Transverse colon (tissue), 4 donors: ENCODE data around the gene CREBBP. TPM values are rescaled to one million over a fixed set of nuclear protein-coding genes. Genes with fewer than 3 reads are reported as not detected.

ENCODE experiments used
- DNase-seq: peaks from one replicate; pipeline ENCODE4 v3.0.0-alpha.2; 2019
- H3K27ac ChIP-seq, 4 donors: fragments of 200-600 bp; sonication (generic); 2 replicates each; pipeline ENCODE4 v1.5.1; 2016 to 2018; ENCODE audit warnings: inconsistent platforms in 4 of 4
- H3K27me3 ChIP-seq: fragments of 200-600 bp; sonication (generic); 2 replicates; pipeline ENCODE4 v1.5.1; 2017; ENCODE audit warnings: inconsistent platforms
- H3K36me3 ChIP-seq, 4 donors: fragments of 200-600 bp; sonication (generic); 2 replicates each; pipeline ENCODE4 v1.5.1; 2017 to 2019; ENCODE audit warnings: inconsistent platforms in 4 of 4
- H3K4me1 ChIP-seq, 4 donors: fragments of 200-600 bp; sonication (generic); 2 replicates each; pipeline ENCODE4 v1.5.1; 2017 to 2020; ENCODE audit warnings: inconsistent platforms in 4 of 4
- H3K4me3 ChIP-seq, 4 donors: fragments of 200-600 bp; sonication (generic); 1 replicate in 1 of 4; 2 replicates in 3 of 4; pipeline versions ENCODE4 v1.5.1 to v1.6.1; 2017 to 2019; ENCODE audit warnings: inconsistent platforms in 4 of 4
- H3K9me3 ChIP-seq, 2 donors: fragments of 200-600 bp; sonication (generic); 2 replicates each; pipeline ENCODE4 v1.5.1; 2017 to 2019; ENCODE audit warnings: inconsistent platforms in 2 of 2
- CTCF ChIP-seq, 5 experiments: fragments of 200-600 bp in 3 of 5; fragments of 450-650 bp in 2 of 5; sonication (generic) in 3 of 5; IDR thresholded peaks; 1 replicate in 2 of 5; 2 replicates in 3 of 5; pipeline ENCODE4 v1.5.1; 2016 to 2017; ENCODE audit warnings: antibody characterized with exemption in 5 of 5, inconsistent platforms in 3 of 5, mild to moderate bottlenecking in 2 of 5, moderate library complexity in 1 of 5
- EP300 ChIP-seq: sonication (generic); formaldehyde crosslinking; IDR thresholded peaks from one replicate; pipeline ENCODE4 v1.6.1; 2017; ENCODE audit warnings: antibody characterized with exemption, low read depth
- POLR2A ChIP-seq: fragments of 450-650 bp; IDR thresholded peaks from one replicate; pipeline ENCODE4 v1.6.1; 2016; ENCODE audit warnings: antibody characterized with exemption, mild to moderate bottlenecking, moderate library complexity
- POLR2AphosphoS5 ChIP-seq, 3 donors: sonication (generic); formaldehyde crosslinking; IDR thresholded peaks; one replicate each; pipeline ENCODE4 v1.6.1; 2016; ENCODE audit warnings: antibody characterized with exemption in 3 of 3
- WGBS, 2 donors: methylation state at CpG; one replicate each; pipeline ENCODE4 v1.1.5; 2018; ENCODE audit warnings: low coverage in 1 of 2; 5-methylcytosine and 5-hydroxymethylcytosine counted together
- in situ Hi-C, 4 donors: fragments of 200-750 bp; cut with MboI; loops; one replicate each; pipeline versions ENCODE4 v1.15.0 to v1.15.1; 2017; ENCODE audit warnings: low sequenced_read_pairs in 3 of 4, low pct_ligation_motif_present in 1 of 4, low pct_unique_long_range_greater_than_20kb in 1 of 4
- intact Hi-C: fragments of 100-400 bp; cut with DNase I; formaldehyde crosslinking; loops from one replicate; pipeline ENCODE4 v1.15.1; 2023; ENCODE audit warnings: low total_unique reads
- total RNA-seq, 4 donors: library from RNA; depleted of rRNA; stranded (reverse); fragments of >200 nt; gene quantifications; one replicate each; pipeline ENCODE4 v1.1.0, GENCODE V29; 2016

Gene CREBBP
- total RNA-seq, 4 donors from 2014 or later: 52.4 to 235 (median 98.7) TPM

- WGBS, 2 donors: 66% methylated on average over 8 of the region's 8 CpGs; no CpG with 5 or more reads in 1 of the 2 donors
- Histone ChIP-seq H3K4me3 (no peak overlapping the region), H3K36me3 (no peaks in the 10 kb centered on the region), H3K9me3 (no peaks in the 10 kb centered on the region), H3K27me3 (no peaks in the 10 kb centered on the region), H3K4me1 (peaks cover 49 to 90% (median 76%) of the 10 kb centered on the region in 4 donors), H3K27ac (peak overlapping the region in 2 of 4 donors; percentile 10 to 39)
- in situ Hi-C loops (loop anchor here in 1 of 4 donors (10.0 kb wide), 1 partner anchor 179 kb away; no protein-coding TSS in a partner anchor), intact Hi-C loops (loop anchor here (10.0 kb wide), 1 partner anchor 119 kb away; no protein-coding TSS in a partner anchor)
- peak; percentile 37 for DNase-seq
- TF ChIP-seq POLR2A: no peak
- TF ChIP-seq CTCF (IDR thresholded peaks at IDR 0.05): no peak
- TF ChIP-seq EP300: no peak
- no peak for TF ChIP-seq POLR2AphosphoS5 (IDR thresholded peaks at IDR 0.05)
These were observed 6.3 kb downstream of the CREBBP start for GRCh38 chr16:3874242-3874641.

GRCh38 chr16:3873482-3874173 is 6.9 kb downstream of the CREBBP start:
- no peak overlapping the region for H3K4me3 ChIP-seq
- no peaks in the 10 kb centered on the region for H3K9me3 ChIP-seq
- H3K27ac ChIP-seq: peak overlapping the region in 2 of 4 donors; percentile 10 to 39
- in situ Hi-C loops: loop anchor here in 1 of 4 donors (10.0 kb wide), 1 partner anchor 179 kb away; no protein-coding TSS in a partner anchor
- peaks cover 51 to 93% (median 74%) of the 10 kb centered on the region in 4 donors for H3K4me1 ChIP-seq
- TF ChIP-seq POLR2A (no peak), CTCF (IDR thresholded peaks at IDR 0.05) (no peak)
- intact Hi-C loops: loop anchor here (10.0 kb wide), 1 partner anchor 119 kb away; no protein-coding TSS in a partner anchor
- WGBS, 2 donors: 46 to 82% methylated on average over 7 to 13 of the region's 13 CpGs
- DNase-seq: no peak
- no peaks in the 10 kb centered on the region for H3K27me3 ChIP-seq
- no peaks in the 10 kb centered on the region for H3K36me3 ChIP-seq

GRCh38 chr16:3872216-3872895 is 8.2 kb downstream of the CREBBP start:
- Histone ChIP-seq H3K27me3 (no peaks in the 10 kb centered on the region), H3K36me3 (no peaks in the 10 kb centered on the region), H3K9me3 (no peaks in the 10 kb centered on the region), H3K4me3 (no peak overlapping the region), H3K27ac (peak overlapping the region in 1 of 4 donors; percentile 20), H3K4me1 (peaks cover 51 to 92% (median 63%) of the 10 kb centered on the region in 4 donors)
- intact Hi-C loops: loop anchor here (10.0 kb wide), 1 partner anchor 118 kb away; no protein-coding TSS in a partner anchor
- DNase-seq: no peak
- in situ Hi-C loops: loop anchor here in 1 of 4 donors (10.0 kb wide), 1 partner anchor 178 kb away; no protein-coding TSS in a partner anchor
- TF ChIP-seq EP300: no peak
- TF ChIP-seq POLR2A: no peak
- no peak for TF ChIP-seq POLR2AphosphoS5 (IDR thresholded peaks at IDR 0.05)
- TF ChIP-seq CTCF (IDR thresholded peaks at IDR 0.05): no peak
- 68 to 82% methylated on average over 8 to 12 of the region's 12 CpGs for WGBS, 2 donors

- WGBS, 2 donors: 71 to 96% methylated on average over 1 to 3 of the region's 3 CpGs
- H3K4me3 ChIP-seq: no peak overlapping the region
- no peaks in the 10 kb centered on the region for H3K36me3 ChIP-seq
- DNase-seq: no peak
- no peaks in the 10 kb centered on the region for H3K9me3 ChIP-seq
- intact Hi-C loops (no loop called here), in situ Hi-C loops (no loop called here)
- peaks cover 51 to 92% (median 63%) of the 10 kb centered on the region in 4 donors for H3K4me1 ChIP-seq
- TF ChIP-seq CTCF (IDR thresholded peaks at IDR 0.05) (no peak), POLR2AphosphoS5 (IDR thresholded peaks at IDR 0.05) (no peak), EP300 (no peak), POLR2A (no peak)
- H3K27ac ChIP-seq: no peak overlapping the region
- H3K27me3 ChIP-seq: no peaks in the 10 kb centered on the region
These were observed 11.5 kb downstream of the CREBBP start for GRCh38 chr16:3868967-3869366.
